Smooth muscle cell (in vitro differentiated cells): ENCODE data around the gene TNRC6C. TPM values are rescaled to one million over a fixed set of nuclear protein-coding genes. Genes with fewer than 3 reads are reported as not detected.

Experiments used
- DNase-seq: peaks from one replicate; lab custom pipeline; 2025; ENCODE audit not compliant: unreplicated experiment; lab: John Stamatoyannopoulos, UW
- H2AFZ ChIP-seq: fragments of 200-600 bp; sonication (generic); 2 replicates; pipeline ENCODE4 v1.6.0; 2016; ENCODE audit warnings: antibody characterized with exemption, low read depth, mild to moderate bottlenecking
- H3F3A ChIP-seq: fragments of 200-600 bp; sonication (generic); 2 replicates; pipeline ENCODE4 v1.6.0; 2017; ENCODE audit warnings: antibody characterized with exemption, low read depth
- H3K27ac ChIP-seq: fragments of 200-600 bp; sonication (generic); 2 replicates; pipeline ENCODE4 v1.5.1; 2016; ENCODE audit warnings: low read depth, mild to moderate bottlenecking
- H3K27me3 ChIP-seq: fragments of 200-600 bp; sonication (generic); 2 replicates; pipeline ENCODE4 v1.6.1; 2016; ENCODE audit warnings: low read depth, mild to moderate bottlenecking
- H3K36me3 ChIP-seq: fragments of 200-600 bp; sonication (generic); 2 replicates; pipeline ENCODE4 v1.5.1; 2016; ENCODE audit warnings: low read depth
- H3K4me1 ChIP-seq: fragments of 200-600 bp; sonication (generic); 2 replicates; pipeline ENCODE4 v1.5.1; 2016; ENCODE audit warnings: low read depth
- H3K4me2 ChIP-seq: fragments of 200-600 bp; sonication (generic); 2 replicates; pipeline ENCODE4 v1.6.0; 2016; ENCODE audit warnings: mild to moderate bottlenecking
- H3K4me3 ChIP-seq: fragments of 200-600 bp; sonication (generic); 2 replicates; pipeline ENCODE4 v1.5.1; 2016; ENCODE audit warnings: mild to moderate bottlenecking
- H3K79me2 ChIP-seq: fragments of 200-600 bp; sonication (generic); 2 replicates; pipeline ENCODE4 v1.6.0; 2016; ENCODE audit warnings: low read depth, mild to moderate bottlenecking
- H3K9ac ChIP-seq: fragments of 200-600 bp; sonication (generic); 2 replicates; pipeline ENCODE4 v1.6.0; 2016; ENCODE audit warnings: low read depth
- H3K9me3 ChIP-seq: fragments of 200-600 bp; sonication (generic); replicated peaks from 2 replicates; pipeline ENCODE4 v1.5.1; 2016; ENCODE audit warnings: low read depth
- H4K20me1 ChIP-seq: fragments of 200-600 bp; sonication (generic); 2 replicates; pipeline ENCODE4 v1.6.0; 2016; ENCODE audit warnings: low read depth
- WGBS: methylation state at CpG from one replicate; pipeline ENCODE4 v1.1.7; 2016; ENCODE audit warnings: low lambda C conversion rate; 5-methylcytosine and 5-hydroxymethylcytosine counted together
- polyA plus RNA-seq: library from polyadenylated mRNA; unstranded; fragments of >200 nt; fragmentation: Nextera tagmentation; extraction: Ambion mirVana; gene quantifications from 2 replicates; pipeline ENCODE4 v1.2.1, GENCODE V29; 2016
- total RNA-seq: library from RNA; depleted of rRNA; stranded (reverse); fragments of >200 nt; gene quantifications from 2 replicates; pipeline ENCODE4 v1.2.3, GENCODE V29; 2014
- TF ChIP-seq, protein P1 (sequence below): fragments of 200-600 bp; sonication (generic); IDR thresholded peaks from 2 replicates; pipeline ENCODE4 v1.5.1; 2017; ENCODE audit warnings: borderline replicate concordance, mild to moderate bottlenecking, antibody characterized with exemption; ENCODE audit not compliant: insufficient read depth, poor library complexity, severe bottlenecking

Gene TNRC6C
- total and polyA plus RNA-seq, 2 experiments from 2014 or later: 2.4 to 3.9 TPM

GRCh38 chr17:77944390-77945222 lies 13.9 kb upstream of the TNRC6C start:
- WGBS: 87% methylated on average over 12 of the region's 12 CpGs
- Histone ChIP-seq H4K20me1 (no peaks in the 10 kb centered on the region), H3K4me2 (no peak overlapping the region), H3F3A (no peaks in the 10 kb centered on the region), H2AFZ (no peak overlapping the region), H3K9me3 (no peaks in the 10 kb centered on the region), H3K36me3 (no peaks in the 10 kb centered on the region), H3K27me3 (peaks cover 7% of the 10 kb centered on the region), H3K4me3 (no peak overlapping the region), H3K79me2 (no peaks in the 10 kb centered on the region), H3K9ac (no peak overlapping the region), H3K27ac (no peak overlapping the region), H3K4me1 (peaks cover 5% of the 10 kb centered on the region)
- no peak for DNase-seq
- TF ChIP-seq, protein P1, sequence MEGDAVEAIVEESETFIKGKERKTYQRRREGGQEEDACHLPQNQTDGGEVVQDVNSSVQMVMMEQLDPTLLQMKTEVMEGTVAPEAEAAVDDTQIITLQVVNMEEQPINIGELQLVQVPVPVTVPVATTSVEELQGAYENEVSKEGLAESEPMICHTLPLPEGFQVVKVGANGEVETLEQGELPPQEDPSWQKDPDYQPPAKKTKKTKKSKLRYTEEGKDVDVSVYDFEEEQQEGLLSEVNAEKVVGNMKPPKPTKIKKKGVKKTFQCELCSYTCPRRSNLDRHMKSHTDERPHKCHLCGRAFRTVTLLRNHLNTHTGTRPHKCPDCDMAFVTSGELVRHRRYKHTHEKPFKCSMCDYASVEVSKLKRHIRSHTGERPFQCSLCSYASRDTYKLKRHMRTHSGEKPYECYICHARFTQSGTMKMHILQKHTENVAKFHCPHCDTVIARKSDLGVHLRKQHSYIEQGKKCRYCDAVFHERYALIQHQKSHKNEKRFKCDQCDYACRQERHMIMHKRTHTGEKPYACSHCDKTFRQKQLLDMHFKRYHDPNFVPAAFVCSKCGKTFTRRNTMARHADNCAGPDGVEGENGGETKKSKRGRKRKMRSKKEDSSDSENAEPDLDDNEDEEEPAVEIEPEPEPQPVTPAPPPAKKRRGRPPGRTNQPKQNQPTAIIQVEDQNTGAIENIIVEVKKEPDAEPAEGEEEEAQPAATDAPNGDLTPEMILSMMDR: no peak

DNA sequence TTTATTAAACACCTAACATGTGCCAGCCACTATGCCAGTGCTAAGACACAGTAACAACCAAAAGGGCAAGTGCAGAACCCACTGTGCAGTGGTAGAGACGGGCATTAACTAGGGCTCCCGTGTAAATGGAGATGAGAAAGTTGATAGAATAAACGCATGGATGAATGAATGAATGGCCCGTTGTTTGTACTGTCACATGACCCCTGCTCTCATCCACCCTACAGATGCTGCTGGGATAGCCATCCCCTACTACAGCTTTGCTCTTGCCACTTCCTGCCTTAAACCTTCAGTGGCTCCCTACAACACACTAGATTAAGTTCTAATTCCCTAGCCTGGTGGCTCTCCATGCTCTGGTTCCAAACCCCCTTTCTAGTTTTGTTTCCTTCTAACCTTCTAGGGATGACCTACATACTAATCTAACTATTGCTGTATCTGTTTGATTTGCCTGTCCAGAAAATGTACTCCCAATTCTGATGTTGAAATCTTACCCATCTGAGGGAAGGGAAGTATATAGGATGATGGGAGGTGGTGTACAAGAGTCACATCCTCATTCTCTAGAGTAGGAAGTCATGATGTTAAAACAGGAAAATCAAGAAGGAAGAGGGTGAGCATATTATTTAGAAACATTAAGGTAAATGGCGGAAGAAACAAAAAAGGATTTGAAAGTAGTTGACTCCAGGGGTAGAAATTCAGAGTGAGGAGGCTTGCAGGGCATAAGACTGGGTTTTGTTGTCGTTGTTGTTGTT lies 11.4 kb upstream of the TNRC6C start:
- Histone ChIP-seq H3K4me2 (no peak overlapping the region), H4K20me1 (no peaks in the 10 kb centered on the region), H3K4me1 (peaks cover 5% of the 10 kb centered on the region), H3K27ac (no peak overlapping the region), H3K27me3 (peaks cover 24% of the 10 kb centered on the region), H3F3A (no peaks in the 10 kb centered on the region), H3K4me3 (no peak overlapping the region), H2AFZ (no peak overlapping the region), H3K9me3 (no peaks in the 10 kb centered on the region), H3K9ac (no peak overlapping the region), H3K36me3 (no peaks in the 10 kb centered on the region), H3K79me2 (no peaks in the 10 kb centered on the region)
- 92% methylated on average over 6 of the region's 6 CpGs for WGBS
- TF ChIP-seq, protein P1: no peak
- DNase-seq: no peak

- H2AFZ ChIP-seq: no peak overlapping the region
- H3K36me3 ChIP-seq: no peaks in the 10 kb centered on the region
- no peaks in the 10 kb centered on the region for H3K4me1 ChIP-seq
- no peak for DNase-seq
- H3K9me3 ChIP-seq: no peaks in the 10 kb centered on the region
- no peaks in the 10 kb centered on the region for H3K79me2 ChIP-seq
- no peak overlapping the region for H3K4me2 ChIP-seq
- no peak overlapping the region for H3K9ac ChIP-seq
- WGBS: 29% methylated on average over 3 of the region's 3 CpGs
- H3K4me3 ChIP-seq: no peak overlapping the region
- H3F3A ChIP-seq: no peaks in the 10 kb centered on the region
- H3K27ac ChIP-seq: no peak overlapping the region
- TF ChIP-seq, protein P1: no peak
- no peaks in the 10 kb centered on the region for H4K20me1 ChIP-seq
- H3K27me3 ChIP-seq: peaks cover 40% of the 10 kb centered on the region
These were observed 9.8 kb upstream of the TNRC6C start for GRCh38 chr17:77948690-77949114.
